Adrenal gland (tissue), 12 donors: ENCODE measurements around the gene TSKU. TPM values are rescaled to one million over a fixed set of nuclear protein-coding genes. Genes with fewer than 3 reads are reported as not detected.

Source experiments
- DNase-seq, 7 donors: peaks; one replicate each; pipeline ENCODE4 v3.0.0-alpha.2; 2019 to 2020
- H3K27ac ChIP-seq, 5 donors: fragments of 200-600 bp; sonication (generic) in 4 of 5; 1 replicate in 3 of 5; 2 replicates in 2 of 5; pipeline versions ENCODE4 v1.5.1 to v1.8.0; 2016 to 2020; ENCODE audit warnings: mild to moderate bottlenecking in 1 of 5
- H3K27me3 ChIP-seq: fragments of 200-600 bp; 2 replicates; pipeline ENCODE4 v1.8.0; 2021
- H3K36me3 ChIP-seq, 2 donors: fragments of 200-600 bp; replicated peaks in 1 of 2; 1 replicate in 1 of 2; 2 replicates in 1 of 2; pipeline versions ENCODE4 v1.5.1 to v1.8.0; 2018 to 2022
- H3K4me1 ChIP-seq, 2 donors: fragments of 200-600 bp; replicated peaks in 1 of 2; 1 replicate in 1 of 2; 2 replicates in 1 of 2; pipeline versions ENCODE4 v1.5.1 to v1.8.0; 2018 to 2021
- H3K4me3 ChIP-seq, 4 donors: fragments of 200-600 bp; sonication (generic) in 3 of 4; one replicate each; pipeline ENCODE4 v1.5.1; 2016 to 2018
- H3K9me3 ChIP-seq, 3 donors: fragments of 200-600 bp; sonication (generic) in 1 of 3; replicated peaks in 1 of 3; 1 replicate in 2 of 3; 2 replicates in 1 of 3; pipeline versions ENCODE4 v1.5.1 to v1.8.0; 2016 to 2021
- POLR2A ChIP-seq, 2 donors: fragments of 450-650 bp; IDR thresholded peaks; one replicate each; pipeline ENCODE4 v1.6.1; 2017; ENCODE audit warnings: antibody characterized with exemption in 2 of 2, mild to moderate bottlenecking in 2 of 2, moderate library complexity in 1 of 2
- WGBS, 4 donors: extraction: QIAGEN DNeasy Blood & Tissue Kit in 2 of 4; methylation state at CpG; one replicate each; pipeline versions ENCODE4 v1.1.5 to v1.1.7; 2013 to 2017; 5-methylcytosine and 5-hydroxymethylcytosine counted together
- intact Hi-C, 2 donors: fragments of 100-400 bp; cut with DNase I; formaldehyde crosslinking; loops; one replicate each; pipeline versions ENCODE4 v1.14.1 to v1.15.0; 2022 to 2023
- polyA plus RNA-seq, 3 donors: library from polyadenylated mRNA; stranded (reverse); fragments of 200-250 nt in 2 of 3; fragments of 350-450 nt in 1 of 3; fragmentation: Illumina TruSeq in 1 of 3; extraction: RNeasy Lipid Tissue Mini Kit (QIAGEN cat#74804) in 1 of 3; gene quantifications; one replicate each; pipeline ENCODE4 v1.2.3, GENCODE V29; 2013 to 2014
- total RNA-seq, 9 donors: library from RNA; depleted of rRNA in 4 of 9; stranded (reverse); fragments of >200 nt in 4 of 9; fragments of 120-200 nt in 1 of 9; fragmentation: NEBNext Ultra II Directional in 1 of 9; extraction: Animal tissue kit (Norgen Biotek cat#: 25700) in 1 of 9; gene quantifications; one replicate each; pipeline versions ENCODE4 v1.1.0 to v1.2.4, GENCODE V29; 2013 to 2023
- TF ChIP-seq, protein P1 (sequence below), 6 experiments: fragments of 450-650 bp in 4 of 6; fragments of 200-600 bp in 2 of 6; sonication (generic) in 1 of 6; IDR thresholded peaks; 1 replicate in 5 of 6; 2 replicates in 1 of 6; pipeline versions ENCODE4 v1.5.1 to v1.8.0; 2016 to 2021; ENCODE audit warnings: antibody characterized with exemption in 6 of 6, mild to moderate bottlenecking in 2 of 6, moderate library complexity in 1 of 6
- donor health status: healthy with polysubstance abuse.
- donor health status: Bipolar disorder and iron deficiency.
- donor health status: DM: yes; HTN: yes; CAD: no.
- donor health status: DM: no; HTN: no; CAD: no.
- donor health status: DM: no; HTN: no; CAD: no.
- donor health status: DM: yes; HTN: yes; CAD: no.

The TSKU gene
- total and polyA plus RNA-seq, 12 donors = 6.7 to 129 (median 12.7) TPM

DNA sequence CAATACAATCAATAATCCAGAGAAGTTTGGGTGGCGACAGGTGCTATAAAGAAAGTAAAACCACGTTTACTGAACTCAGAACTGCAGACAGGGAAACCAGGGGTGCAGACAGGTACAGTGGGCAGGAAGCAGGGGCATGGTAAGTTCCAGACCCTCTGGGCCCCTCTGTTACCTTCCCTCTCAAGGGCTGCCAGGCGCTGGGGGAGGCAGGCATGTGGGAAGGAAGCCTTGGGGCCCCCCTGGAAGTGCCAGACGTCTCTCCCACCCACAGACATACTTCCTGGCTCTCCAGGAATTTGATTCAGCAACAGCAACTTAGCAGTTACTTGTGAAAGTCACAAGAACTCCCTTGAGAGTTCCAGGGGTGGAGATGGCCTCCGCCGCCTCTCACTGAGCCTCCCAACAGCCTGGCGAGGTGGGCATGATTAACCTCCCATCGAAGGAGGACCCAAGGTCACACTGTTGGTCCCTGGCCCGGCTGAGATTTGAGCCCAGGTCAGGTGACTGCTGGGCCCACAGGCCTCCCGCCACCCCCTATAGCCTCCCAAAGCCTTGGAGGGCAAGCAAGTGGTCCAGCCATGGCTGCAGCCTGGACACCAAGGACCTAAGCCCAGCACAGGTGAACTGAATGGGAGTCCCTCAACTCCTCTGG is 14.1 kb upstream of the TSKU start:
- TF ChIP-seq POLR2A (IDR thresholded peaks at IDR 0.05) = no peak
- TF ChIP-seq, protein P1, sequence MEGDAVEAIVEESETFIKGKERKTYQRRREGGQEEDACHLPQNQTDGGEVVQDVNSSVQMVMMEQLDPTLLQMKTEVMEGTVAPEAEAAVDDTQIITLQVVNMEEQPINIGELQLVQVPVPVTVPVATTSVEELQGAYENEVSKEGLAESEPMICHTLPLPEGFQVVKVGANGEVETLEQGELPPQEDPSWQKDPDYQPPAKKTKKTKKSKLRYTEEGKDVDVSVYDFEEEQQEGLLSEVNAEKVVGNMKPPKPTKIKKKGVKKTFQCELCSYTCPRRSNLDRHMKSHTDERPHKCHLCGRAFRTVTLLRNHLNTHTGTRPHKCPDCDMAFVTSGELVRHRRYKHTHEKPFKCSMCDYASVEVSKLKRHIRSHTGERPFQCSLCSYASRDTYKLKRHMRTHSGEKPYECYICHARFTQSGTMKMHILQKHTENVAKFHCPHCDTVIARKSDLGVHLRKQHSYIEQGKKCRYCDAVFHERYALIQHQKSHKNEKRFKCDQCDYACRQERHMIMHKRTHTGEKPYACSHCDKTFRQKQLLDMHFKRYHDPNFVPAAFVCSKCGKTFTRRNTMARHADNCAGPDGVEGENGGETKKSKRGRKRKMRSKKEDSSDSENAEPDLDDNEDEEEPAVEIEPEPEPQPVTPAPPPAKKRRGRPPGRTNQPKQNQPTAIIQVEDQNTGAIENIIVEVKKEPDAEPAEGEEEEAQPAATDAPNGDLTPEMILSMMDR (IDR thresholded peaks at IDR 0.05) = no peak
- DNase-seq = no peak
- Histone ChIP-seq H3K27ac (peak overlapping the region in 1 of 5 donors; percentile 94), H3K9me3 (no peaks in the 10 kb centered on the region), H3K4me3 (no peak overlapping the region), H3K27me3 (no peaks in the 10 kb centered on the region), H3K4me1 (peaks cover 4 to 54% of the 10 kb centered on the region in 2 donors), H3K36me3 (no peaks in the 10 kb centered on the region)
- WGBS, 4 donors = 54 to 78% (median 57%) methylated on average over 4 to 10 of the region's 10 CpGs
- intact Hi-C loops = no loop called here

DNA sequence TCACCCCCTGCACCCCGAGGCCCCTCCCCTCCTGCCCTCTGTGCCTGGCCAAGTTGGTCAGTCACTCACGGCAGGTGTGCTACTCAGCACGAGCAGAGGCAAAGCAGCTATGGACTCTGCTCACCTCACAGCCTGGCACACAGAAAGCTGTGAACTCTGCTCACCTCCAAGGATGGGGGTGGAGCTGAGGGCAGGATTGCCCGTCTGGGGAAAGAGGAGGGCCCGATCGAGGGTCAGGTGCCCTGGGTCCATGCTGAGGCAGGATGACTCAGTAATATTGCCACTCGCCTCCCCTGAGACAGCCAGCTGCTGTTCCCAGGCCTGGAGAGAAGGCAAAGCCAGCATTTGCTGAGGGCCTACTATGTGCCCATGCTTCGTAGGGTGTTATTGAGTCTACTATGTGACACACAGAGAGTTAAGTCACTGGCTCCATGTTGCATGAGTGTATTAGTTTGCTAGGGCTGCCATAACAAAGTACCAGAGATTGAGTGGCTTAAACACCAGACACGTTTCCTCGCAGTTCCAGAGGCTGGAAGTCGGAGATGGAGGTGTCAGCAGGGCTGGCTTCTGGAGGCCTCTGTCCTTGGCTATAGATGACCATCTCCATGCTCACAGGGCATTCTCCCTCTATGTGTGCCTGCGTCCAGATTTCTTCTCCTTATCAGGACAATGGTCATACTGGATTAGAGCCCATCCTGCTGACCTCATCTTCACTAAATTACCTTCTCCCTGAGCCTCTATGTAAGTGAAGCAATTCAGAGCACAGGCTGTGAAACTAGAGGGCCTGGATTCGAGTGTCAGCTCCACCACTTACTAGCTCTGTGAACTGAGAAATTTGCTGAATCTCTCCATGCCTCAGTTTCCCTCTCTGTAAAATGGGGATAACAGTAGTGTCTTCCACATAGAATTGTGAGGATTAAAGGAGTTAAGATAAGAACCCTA is 13.2 kb upstream of the TSKU start:
- Histone ChIP-seq H3K27ac (peak overlapping the region in 3 of 5 donors; percentile 18 to 94 (median 80)), H3K36me3 (no peaks in the 10 kb centered on the region), H3K9me3 (no peaks in the 10 kb centered on the region), H3K27me3 (no peaks in the 10 kb centered on the region), H3K4me3 (no peak overlapping the region), H3K4me1 (peaks cover 4 to 54% of the 10 kb centered on the region in 2 donors)
- 73 to 79% (median 74%) methylated on average over 7 to 13 of the region's 13 CpGs for WGBS, 4 donors
- DNase-seq = peak in 4 of 7 donors; percentile 67 to 79 (median 70)
- intact Hi-C loops = no loop called here
- TF ChIP-seq, protein P1 (IDR thresholded peaks at IDR 0.05) = no peak
- TF ChIP-seq POLR2A (IDR thresholded peaks at IDR 0.05) = no peak

- Histone ChIP-seq H3K9me3 (no peaks in the 10 kb centered on the region), H3K4me1 (peaks cover 4 to 51% of the 10 kb centered on the region in 2 donors), H3K4me3 (no peak overlapping the region), H3K27ac (peak overlapping the region in 3 of 5 donors; percentile 20 to 94 (median 80)), H3K36me3 (no peaks in the 10 kb centered on the region), H3K27me3 (no peaks in the 10 kb centered on the region)
- intact Hi-C loops = no loop called here
- TF ChIP-seq, protein P1 (IDR thresholded peaks at IDR 0.05) = no peak
- TF ChIP-seq POLR2A (IDR thresholded peaks at IDR 0.05) = no peak
- DNase-seq = peak in 3 of 7 donors; percentile 42 to 58 (median 45)
- WGBS, 4 donors = 40 to 57% (median 52%) methylated on average over 6 of the region's 6 CpGs
Observed at GRCh38 chr11:76770642-76771445, 12.3 kb upstream of the TSKU start.
